ENCODE data around the gene OSBPL8.

The OSBPL8 gene

GRCh38 chr12:76555231-76555767 lies 4.3 kb downstream of the OSBPL8 start:
- no peak overlapping the region for H3K18ac ChIP-seq (ENCODE audit: low read length)
- H3K36me3 ChIP-seq (replicated peaks in 1 of 2; ENCODE audit: control insufficient read depth in 2 of 2, insufficient read depth in 2 of 2, low read length in 2 of 2), result no peaks in the 10 kb centered on the region
- no peak overlapping the region for H2AK5ac ChIP-seq (ENCODE audit: low read depth, low read length)
- no peak overlapping the region for H3K14ac ChIP-seq (ENCODE audit: low read length)
- H3K9me3 ChIP-seq (replicated peaks in 1 of 2; ENCODE audit: control insufficient read depth in 2 of 2, insufficient read depth in 1 of 2, low read depth in 1 of 2, low read length in 2 of 2), result no peaks in the 10 kb centered on the region
- H3K23ac ChIP-seq (ENCODE audit: low read depth, low read length, poor library complexity), result no peak overlapping the region
- H2AFZ ChIP-seq (ENCODE audit: low read length), result no peak overlapping the region
- no peak overlapping the region for H2BK120ac ChIP-seq (ENCODE audit: low read depth, low read length)
- H4K91ac ChIP-seq (ENCODE audit: low read depth, low read length, poor library complexity), result no peak overlapping the region
- DNase-seq (ENCODE audit: low spot score), result no peak
- H2BK5ac ChIP-seq (ENCODE audit: low read length), result no peak overlapping the region
- no peak overlapping the region for H3K9ac ChIP-seq (ENCODE audit: low read depth, low read length, poor library complexity)
- no peak overlapping the region for H2BK12ac ChIP-seq (ENCODE audit: low read length)
- no peak overlapping the region for H3K27ac ChIP-seq (replicated peaks; ENCODE audit: low read length)
- no peak overlapping the region for H3K4me2 ChIP-seq (ENCODE audit: insufficient read depth, low read length, poor library complexity, severe bottlenecking)
- peaks cover 4% of the 10 kb centered on the region for H3K79me1 ChIP-seq (ENCODE audit: low read depth, low read length)
- H3K27me3 ChIP-seq (ENCODE audit: control insufficient read depth in 3 of 3, insufficient read depth in 3 of 3, low read depth in 1 of 3, low read length in 3 of 3), result no peaks in the 10 kb centered on the region
- no peak overlapping the region for H2BK15ac ChIP-seq (ENCODE audit: low read length)
- H4K8ac ChIP-seq (ENCODE audit: low read depth, low read length), result no peak overlapping the region
- no peak overlapping the region for H3K4ac ChIP-seq (ENCODE audit: low read length)
- H3K4me3 ChIP-seq (ENCODE audit: low read length in 2 of 2), result no peak overlapping the region
- peaks cover 0 to 1% of the 10 kb centered on the region in 2 donors for H3K4me1 ChIP-seq (ENCODE audit: control insufficient read depth in 2 of 2, insufficient read depth in 1 of 2, low read depth in 1 of 2, low read length in 2 of 2)
- no CpG with 5 or more reads among the region's 7 CpGs for WGBS, 2 donors (ENCODE audit: extremely low coverage in 2 of 2, insufficient read length in 2 of 2, insufficient replicate concordance in 1 of 2)

- H3K9ac ChIP-seq (ENCODE audit: low read depth, low read length, poor library complexity), result no peak overlapping the region
- no peak overlapping the region for H3K18ac ChIP-seq (ENCODE audit: low read length)
- H2AK5ac ChIP-seq (ENCODE audit: low read depth, low read length), result no peak overlapping the region
- WGBS, 2 donors (ENCODE audit: extremely low coverage in 2 of 2, insufficient read length in 2 of 2, insufficient replicate concordance in 1 of 2), result no CpG with 5 or more reads among the region's 2 CpGs
- H2BK120ac ChIP-seq (ENCODE audit: low read depth, low read length), result no peak overlapping the region
- peaks cover 4% of the 10 kb centered on the region for H3K79me1 ChIP-seq (ENCODE audit: low read depth, low read length)
- no peaks in the 10 kb centered on the region for H3K36me3 ChIP-seq (replicated peaks in 1 of 2; ENCODE audit: control insufficient read depth in 2 of 2, insufficient read depth in 2 of 2, low read length in 2 of 2)
- no peak overlapping the region for H2BK12ac ChIP-seq (ENCODE audit: low read length)
- no peaks in the 10 kb centered on the region for H3K9me3 ChIP-seq (replicated peaks in 1 of 2; ENCODE audit: control insufficient read depth in 2 of 2, insufficient read depth in 1 of 2, low read depth in 1 of 2, low read length in 2 of 2)
- no peak overlapping the region for H3K27ac ChIP-seq (replicated peaks; ENCODE audit: low read length)
- H3K23ac ChIP-seq (ENCODE audit: low read depth, low read length, poor library complexity), result no peak overlapping the region
- no peak overlapping the region for H2AFZ ChIP-seq (ENCODE audit: low read length)
- no peak overlapping the region for H4K8ac ChIP-seq (ENCODE audit: low read depth, low read length)
- no peaks in the 10 kb centered on the region for H3K27me3 ChIP-seq (ENCODE audit: control insufficient read depth in 3 of 3, insufficient read depth in 3 of 3, low read depth in 1 of 3, low read length in 3 of 3)
- H3K4ac ChIP-seq (ENCODE audit: low read length), result no peak overlapping the region
- no peak overlapping the region for H2BK15ac ChIP-seq (ENCODE audit: low read length)
- no peak overlapping the region for H3K14ac ChIP-seq (ENCODE audit: low read length)
- no peak overlapping the region for H4K91ac ChIP-seq (ENCODE audit: low read depth, low read length, poor library complexity)
- H2BK5ac ChIP-seq (ENCODE audit: low read length), result no peak overlapping the region
- no peak overlapping the region for H3K4me2 ChIP-seq (ENCODE audit: insufficient read depth, low read length, poor library complexity, severe bottlenecking)
- no peak overlapping the region for H3K4me3 ChIP-seq (ENCODE audit: low read length in 2 of 2)
- no peak for DNase-seq (ENCODE audit: low spot score)
- peaks cover 0 to 1% of the 10 kb centered on the region in 2 donors for H3K4me1 ChIP-seq (ENCODE audit: control insufficient read depth in 2 of 2, insufficient read depth in 1 of 2, low read depth in 1 of 2, low read length in 2 of 2)
Measured at GRCh38 chr12:76554405-76555230, 5.0 kb downstream of the OSBPL8 start.

- no CpG with 5 or more reads among the region's 3 CpGs for WGBS, 2 donors (ENCODE audit: extremely low coverage in 2 of 2, insufficient read length in 2 of 2, insufficient replicate concordance in 1 of 2)
- H3K4me3 ChIP-seq (ENCODE audit: low read length in 2 of 2), result no peak overlapping the region
- H3K23ac ChIP-seq (ENCODE audit: low read depth, low read length, poor library complexity), result no peak overlapping the region
- H3K4me2 ChIP-seq (ENCODE audit: insufficient read depth, low read length, poor library complexity, severe bottlenecking), result no peak overlapping the region
- no peak overlapping the region for H3K4ac ChIP-seq (ENCODE audit: low read length)
- no peaks in the 10 kb centered on the region for H3K27me3 ChIP-seq (ENCODE audit: control insufficient read depth in 3 of 3, insufficient read depth in 3 of 3, low read depth in 1 of 3, low read length in 3 of 3)
- H2BK12ac ChIP-seq (ENCODE audit: low read length), result no peak overlapping the region
- H3K18ac ChIP-seq (ENCODE audit: low read length), result no peak overlapping the region
- no peak overlapping the region for H2AFZ ChIP-seq (ENCODE audit: low read length)
- H2AK5ac ChIP-seq (ENCODE audit: low read depth, low read length), result no peak overlapping the region
- DNase-seq (ENCODE audit: low spot score), result no peak
- H2BK15ac ChIP-seq (ENCODE audit: low read length), result no peak overlapping the region
- H3K4me1 ChIP-seq (ENCODE audit: control insufficient read depth in 2 of 2, insufficient read depth in 1 of 2, low read depth in 1 of 2, low read length in 2 of 2), result peaks cover 4 to 6% of the 10 kb centered on the region in 2 donors
- no peak overlapping the region for H4K91ac ChIP-seq (ENCODE audit: low read depth, low read length, poor library complexity)
- H4K8ac ChIP-seq (ENCODE audit: low read depth, low read length), result no peak overlapping the region
- no peaks in the 10 kb centered on the region for H3K36me3 ChIP-seq (replicated peaks in 1 of 2; ENCODE audit: control insufficient read depth in 2 of 2, insufficient read depth in 2 of 2, low read length in 2 of 2)
- H3K9me3 ChIP-seq (replicated peaks in 1 of 2; ENCODE audit: control insufficient read depth in 2 of 2, insufficient read depth in 1 of 2, low read depth in 1 of 2, low read length in 2 of 2), result no peaks in the 10 kb centered on the region
- no peak overlapping the region for H3K9ac ChIP-seq (ENCODE audit: low read depth, low read length, poor library complexity)
- H3K27ac ChIP-seq (replicated peaks; ENCODE audit: low read length), result no peak overlapping the region
- H3K79me1 ChIP-seq (ENCODE audit: low read depth, low read length), result no peaks in the 10 kb centered on the region
- H3K14ac ChIP-seq (ENCODE audit: low read length), result no peak overlapping the region
- no peak overlapping the region for H2BK120ac ChIP-seq (ENCODE audit: low read depth, low read length)
- no peak overlapping the region for H2BK5ac ChIP-seq (ENCODE audit: low read length)
Measured at GRCh38 chr12:76552343-76552938, 7.1 kb downstream of the OSBPL8 start.

GRCh38 chr12:76551482-76551888 lies 8.1 kb downstream of the OSBPL8 start:
- H3K14ac ChIP-seq (ENCODE audit: low read length), result no peak overlapping the region
- no peak overlapping the region for H3K27ac ChIP-seq (replicated peaks; ENCODE audit: low read length)
- no peaks in the 10 kb centered on the region for H3K27me3 ChIP-seq (ENCODE audit: control insufficient read depth in 3 of 3, insufficient read depth in 3 of 3, low read depth in 1 of 3, low read length in 3 of 3)
- peaks cover 4 to 16% of the 10 kb centered on the region in 2 donors for H3K4me1 ChIP-seq (ENCODE audit: control insufficient read depth in 2 of 2, insufficient read depth in 1 of 2, low read depth in 1 of 2, low read length in 2 of 2)
- WGBS, 2 donors (ENCODE audit: extremely low coverage in 2 of 2, insufficient read length in 2 of 2, insufficient replicate concordance in 1 of 2), result no CpG with 5 or more reads among the region's 5 CpGs
- H3K4me3 ChIP-seq (ENCODE audit: low read length in 2 of 2), result no peak overlapping the region
- H3K18ac ChIP-seq (ENCODE audit: low read length), result no peak overlapping the region
- no peak overlapping the region for H2BK15ac ChIP-seq (ENCODE audit: low read length)
- no peaks in the 10 kb centered on the region for H3K79me1 ChIP-seq (ENCODE audit: low read depth, low read length)
- H3K4ac ChIP-seq (ENCODE audit: low read length), result no peak overlapping the region
- H3K23ac ChIP-seq (ENCODE audit: low read depth, low read length, poor library complexity), result no peak overlapping the region
- no peak overlapping the region for H4K91ac ChIP-seq (ENCODE audit: low read depth, low read length, poor library complexity)
- no peaks in the 10 kb centered on the region for H3K36me3 ChIP-seq (replicated peaks in 1 of 2; ENCODE audit: control insufficient read depth in 2 of 2, insufficient read depth in 2 of 2, low read length in 2 of 2)
- no peaks in the 10 kb centered on the region for H3K9me3 ChIP-seq (replicated peaks in 1 of 2; ENCODE audit: control insufficient read depth in 2 of 2, insufficient read depth in 1 of 2, low read depth in 1 of 2, low read length in 2 of 2)
- no peak overlapping the region for H3K4me2 ChIP-seq (ENCODE audit: insufficient read depth, low read length, poor library complexity, severe bottlenecking)
- no peak overlapping the region for H2AFZ ChIP-seq (ENCODE audit: low read length)
- no peak overlapping the region for H4K8ac ChIP-seq (ENCODE audit: low read depth, low read length)
- H2AK5ac ChIP-seq (ENCODE audit: low read depth, low read length), result no peak overlapping the region
- no peak overlapping the region for H2BK12ac ChIP-seq (ENCODE audit: low read length)
- DNase-seq (ENCODE audit: low spot score), result no peak
- no peak overlapping the region for H3K9ac ChIP-seq (ENCODE audit: low read depth, low read length, poor library complexity)
- no peak overlapping the region for H2BK5ac ChIP-seq (ENCODE audit: low read length)
- H2BK120ac ChIP-seq (ENCODE audit: low read depth, low read length), result no peak overlapping the region
